GM10248 (cell line): ENCODE measurements around the gene PHF2.

Experiments
- CTCF ChIA-PET: fragments of 300-600 bp; sonication (Branson Sonifier 250); formaldehyde crosslinking; extraction: SDS; loops from one replicate; lab custom pipeline; 2021; ENCODE audit warnings: antibody characterized with exemption; lab: Yijun Ruan, JAX
- POLR2A ChIA-PET: fragments of 350-650 bp; sonication (Branson Sonifier 250); formaldehyde crosslinking; extraction: SDS; loops from one replicate; lab custom pipeline; 2020; ENCODE audit warnings: antibody characterized with exemption; lab: Yijun Ruan, JAX
- DNase-seq: peaks from one replicate; pipeline ENCODE4 v3.0.0; 2012; ENCODE audit errors: extremely low spot score
- TF ChIP-seq, protein P1 (sequence below): IDR thresholded peaks from 2 replicates; pipeline ENCODE4 v1.5.1; 2012; ENCODE audit warnings: mild to moderate bottlenecking, low read depth; ENCODE audit errors: extremely low read depth, missing control alignments, control extremely low read depth

Gene PHF2

DNA sequence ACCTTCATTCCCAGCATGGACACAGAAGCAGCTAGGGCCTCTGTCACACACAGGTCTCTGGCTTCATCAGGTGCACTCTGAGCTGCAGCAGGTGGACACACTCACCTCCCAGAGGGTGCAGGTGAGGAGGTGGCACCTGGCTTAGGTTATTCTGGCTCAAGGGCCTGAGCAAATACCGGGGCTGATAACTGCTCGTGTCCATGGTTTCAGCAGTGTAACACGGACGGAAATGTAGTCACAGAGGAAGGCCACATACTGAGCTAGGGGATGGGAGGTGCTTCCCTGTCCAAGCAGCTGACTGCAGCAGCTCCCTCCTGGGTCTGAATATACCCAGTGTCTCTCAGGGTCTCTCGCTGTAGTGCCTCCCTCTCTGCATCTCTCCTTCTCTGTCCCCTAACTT lies 5.7 kb downstream of the PHF2 start:
- TF ChIP-seq, protein P1, sequence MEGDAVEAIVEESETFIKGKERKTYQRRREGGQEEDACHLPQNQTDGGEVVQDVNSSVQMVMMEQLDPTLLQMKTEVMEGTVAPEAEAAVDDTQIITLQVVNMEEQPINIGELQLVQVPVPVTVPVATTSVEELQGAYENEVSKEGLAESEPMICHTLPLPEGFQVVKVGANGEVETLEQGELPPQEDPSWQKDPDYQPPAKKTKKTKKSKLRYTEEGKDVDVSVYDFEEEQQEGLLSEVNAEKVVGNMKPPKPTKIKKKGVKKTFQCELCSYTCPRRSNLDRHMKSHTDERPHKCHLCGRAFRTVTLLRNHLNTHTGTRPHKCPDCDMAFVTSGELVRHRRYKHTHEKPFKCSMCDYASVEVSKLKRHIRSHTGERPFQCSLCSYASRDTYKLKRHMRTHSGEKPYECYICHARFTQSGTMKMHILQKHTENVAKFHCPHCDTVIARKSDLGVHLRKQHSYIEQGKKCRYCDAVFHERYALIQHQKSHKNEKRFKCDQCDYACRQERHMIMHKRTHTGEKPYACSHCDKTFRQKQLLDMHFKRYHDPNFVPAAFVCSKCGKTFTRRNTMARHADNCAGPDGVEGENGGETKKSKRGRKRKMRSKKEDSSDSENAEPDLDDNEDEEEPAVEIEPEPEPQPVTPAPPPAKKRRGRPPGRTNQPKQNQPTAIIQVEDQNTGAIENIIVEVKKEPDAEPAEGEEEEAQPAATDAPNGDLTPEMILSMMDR: no peak
- no peak for DNase-seq

DNA sequence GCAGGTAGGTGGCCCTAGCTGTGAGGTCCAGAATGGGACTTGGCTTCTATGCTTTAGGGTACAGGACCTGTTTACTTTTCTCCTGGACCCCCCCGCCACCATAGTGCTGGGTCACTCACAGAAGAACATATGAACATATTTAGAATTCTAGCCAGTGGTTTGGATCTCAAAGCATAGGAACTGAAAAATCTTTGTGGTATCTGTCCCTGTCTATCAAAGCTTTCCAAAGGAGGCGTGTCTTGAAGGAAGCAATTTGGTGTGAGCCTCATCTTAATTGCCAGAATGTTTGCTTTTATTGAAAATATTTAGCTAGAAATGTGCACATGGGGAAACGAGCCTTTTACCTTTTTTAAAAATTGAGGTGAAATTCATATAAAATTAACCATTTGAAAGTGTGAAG lies 6.2 kb downstream of the PHF2 start:
- TF ChIP-seq, protein P1: no peak
- DNase-seq: no peak
- ChIA-PET POLR2A (no interaction called here), CTCF (interaction anchor here (1.3 to 3.7 kb wide), 2 partner anchors 10 to 16 kb away, joined by 3 to 20 read pairs; no protein-coding TSS in a partner anchor)

More for the DNA sequence above, 5.7 kb downstream of the PHF2 start:
- ChIA-PET CTCF (interaction anchor here (1.3 to 3.7 kb wide), 2 partner anchors 11 to 16 kb away, joined by 3 to 20 read pairs; no protein-coding TSS in a partner anchor), POLR2A (no interaction called here)

DNA sequence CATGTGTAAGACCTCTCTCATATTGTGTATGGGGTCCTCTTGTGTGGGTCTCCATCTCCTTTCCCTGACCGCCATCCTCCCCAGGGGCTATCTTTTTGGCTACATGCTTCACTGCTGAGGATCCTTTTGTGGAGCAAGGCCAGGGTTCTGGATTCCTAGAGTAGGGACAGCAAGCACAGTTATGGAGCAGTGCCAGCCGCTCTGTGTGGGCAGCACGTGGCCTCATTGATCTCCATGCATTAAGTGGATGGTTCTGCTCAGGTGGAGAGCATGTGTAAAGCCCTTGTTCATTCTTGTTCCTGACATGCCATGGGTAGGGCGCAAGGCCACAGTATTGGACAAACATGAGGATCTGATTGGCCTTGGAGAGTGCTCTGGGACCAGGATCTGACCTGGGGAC lies 8.9 kb downstream of the PHF2 start:
- ChIA-PET POLR2A (no interaction called here), CTCF (interaction anchor here (0.6 to 1.6 kb wide), 2 partner anchors 19 to 26 kb away, joined by 3 to 6 read pairs; no protein-coding TSS in a partner anchor)
- TF ChIP-seq, protein P1: no peak
- DNase-seq: no peak

DNA sequence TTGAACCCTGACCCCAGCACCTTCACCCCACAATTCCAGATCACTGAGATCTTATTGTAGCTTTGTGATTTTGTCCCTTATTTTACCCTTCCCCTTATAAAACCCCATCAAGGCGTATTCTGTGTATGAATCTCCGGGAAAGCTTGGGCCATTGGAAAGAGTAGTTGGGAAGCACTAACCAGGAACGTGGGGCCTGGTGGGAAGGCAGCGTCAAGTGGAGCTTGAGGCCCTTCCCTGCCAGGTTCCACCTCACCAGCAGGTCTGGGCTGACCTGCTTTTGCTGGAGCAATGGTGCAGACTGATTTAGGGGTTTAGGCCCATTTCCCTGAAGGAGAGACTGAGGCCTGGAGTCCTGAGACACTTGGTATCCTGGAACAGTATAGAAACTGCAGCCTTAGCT lies 9.3 kb downstream of the PHF2 start:
- TF ChIP-seq, protein P1: no peak
- DNase-seq: no peak
- ChIA-PET CTCF (interaction anchor here (0.6 to 1.6 kb wide), 2 partner anchors 19 to 26 kb away, joined by 3 to 6 read pairs; no protein-coding TSS in a partner anchor), POLR2A (no interaction called here)

DNA sequence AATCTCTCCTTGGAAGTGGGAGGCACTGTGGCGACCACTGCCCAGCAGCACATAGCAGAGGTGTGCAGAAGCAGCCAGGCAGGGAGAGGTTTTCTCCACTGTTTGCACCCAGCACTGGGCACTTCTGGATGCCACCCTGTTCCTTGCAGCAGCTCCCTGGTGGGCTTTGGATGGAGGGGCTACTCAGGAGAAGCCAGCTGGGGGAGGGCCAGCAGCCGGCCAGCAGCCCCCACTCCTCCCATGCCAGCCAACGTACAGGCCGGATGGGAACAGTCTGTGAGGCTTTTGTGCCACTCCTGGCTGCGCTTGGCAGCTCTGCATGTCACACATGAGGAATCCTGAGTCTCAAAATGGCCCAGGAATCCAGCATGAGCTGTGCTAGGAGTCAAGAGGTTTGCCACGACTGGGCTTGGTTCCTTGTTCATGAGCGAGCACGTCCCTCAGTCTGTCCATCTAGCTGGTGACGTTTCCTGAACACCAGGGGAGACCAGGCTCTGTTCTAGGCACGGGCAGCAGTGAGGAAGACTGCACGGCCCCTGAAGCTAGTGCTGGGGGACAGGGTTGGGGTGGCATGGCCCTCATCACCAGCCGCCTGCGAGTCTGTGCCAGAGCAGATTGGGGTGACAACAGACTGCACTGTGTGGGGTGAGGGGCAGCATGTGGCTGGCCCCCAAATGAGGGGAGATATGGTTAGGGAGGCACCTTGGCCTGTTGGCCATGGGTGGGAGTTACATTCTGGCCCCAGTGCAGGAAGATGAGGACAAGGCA lies 10.1 kb downstream of the PHF2 start:
- CTCF ChIA-PET: interaction anchor here (1.6 kb wide), 1 partner anchor 20 kb away, joined by 6 read pairs; no protein-coding TSS in a partner anchor
- TF ChIP-seq, protein P1: no peak
- DNase-seq: no peak
- POLR2A ChIA-PET: no interaction called here

DNA sequence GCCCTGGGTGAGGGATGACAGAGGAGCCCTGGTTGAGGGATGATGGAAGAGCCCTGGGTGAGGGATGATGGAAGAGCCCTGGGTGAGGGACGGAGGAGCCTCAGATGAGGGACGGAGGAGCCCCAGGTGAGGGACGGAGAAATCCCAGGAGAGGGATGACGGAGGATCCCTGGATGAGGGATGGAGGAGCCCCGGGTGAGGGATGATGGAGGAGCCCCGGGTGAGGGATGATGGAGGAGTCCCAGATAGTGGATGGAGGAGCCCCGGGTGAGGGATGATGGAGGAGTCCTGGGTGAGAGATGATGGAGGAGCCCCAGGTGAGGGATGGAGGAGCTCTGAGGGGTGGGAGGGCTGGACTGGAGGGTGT lies 10.9 kb downstream of the PHF2 start:
- TF ChIP-seq, protein P1: no peak
- no peak for DNase-seq
- ChIA-PET CTCF (interaction anchor here (2.7 kb wide), 1 partner anchor 21 kb away, joined by 7 read pairs; no protein-coding TSS in a partner anchor), POLR2A (interaction anchor here (0.6 kb wide), 1 partner anchor 630 kb away, joined by 5 read pairs; no protein-coding TSS in a partner anchor)
